OCI-LY1 (cell line): Measurements from ENCODE around the gene TIAM1.

Experiments
- H2AFZ ChIP-seq: fragments of 200-600 bp; sonication (generic), shearing (Covaris generic); 2 replicates; pipeline ENCODE4 v1.6.0; 2014; ENCODE audit warnings: antibody characterized with exemption, mild to moderate bottlenecking, low read length
- H3F3A ChIP-seq: fragments of 200-600 bp; sonication (generic), shearing (Covaris generic); 2 replicates; pipeline ENCODE4 v1.6.0; 2014; ENCODE audit warnings: mild to moderate bottlenecking, antibody characterized with exemption, low read length, moderate library complexity; ENCODE audit not compliant: insufficient read depth
- H3K27ac ChIP-seq: fragments of 200-600 bp; sonication (generic); 2 replicates; pipeline ENCODE4 v1.5.1; 2014; ENCODE audit warnings: low read length, mixed run types, mild to moderate bottlenecking, low read depth; ENCODE audit not compliant: poor library complexity, severe bottlenecking
- H3K27me3 ChIP-seq: fragments of 200-600 bp; sonication (generic); 2 replicates; pipeline ENCODE4 v1.6.0; 2014; ENCODE audit warnings: antibody characterized with exemption, mild to moderate bottlenecking, low read length, moderate library complexity; ENCODE audit not compliant: insufficient read depth
- H3K36me3 ChIP-seq: fragments of 200-600 bp; sonication (generic); 2 replicates; pipeline ENCODE4 v1.6.1; 2014; ENCODE audit warnings: mild to moderate bottlenecking, antibody characterized with exemption, low read length, moderate library complexity, mixed read lengths; ENCODE audit not compliant: insufficient read depth
- H3K4me1 ChIP-seq: fragments of 200-600 bp; sonication (generic); 2 replicates; pipeline ENCODE4 v1.5.1; 2014; ENCODE audit warnings: mild to moderate bottlenecking, low read length, moderate library complexity; ENCODE audit not compliant: insufficient read depth, severe bottlenecking
- H3K4me2 ChIP-seq: fragments of 200-600 bp; sonication (generic), shearing (Covaris generic); 2 replicates; pipeline ENCODE4 v1.6.1; 2014; ENCODE audit warnings: low read length
- H3K4me3 ChIP-seq: fragments of 200-600 bp; sonication (generic); 2 replicates; pipeline ENCODE4 v1.5.1; 2014; ENCODE audit warnings: low read length, low read depth, mild to moderate bottlenecking, mixed read lengths; ENCODE audit not compliant: poor library complexity, severe bottlenecking
- H3K79me2 ChIP-seq: fragments of 200-600 bp; shearing (Covaris generic); 2 replicates; pipeline ENCODE4 v1.6.1; 2016; ENCODE audit warnings: mixed run types, low read length, mixed read lengths; ENCODE audit not compliant: insufficient read depth
- H3K9ac ChIP-seq: fragments of 200-600 bp; sonication (generic), shearing (Covaris generic); 2 replicates; pipeline ENCODE4 v1.6.1; 2014; ENCODE audit warnings: mild to moderate bottlenecking, low read length, mixed read lengths
- H3K9me2 ChIP-seq: fragments of 200-600 bp; sonication (generic), shearing (Covaris generic); 2 replicates; pipeline ENCODE4 v1.6.1; 2014; ENCODE audit warnings: low read depth, mild to moderate bottlenecking, low read length, mixed read lengths
- H3K9me3 ChIP-seq: fragments of 200-600 bp; shearing (Covaris generic); 2 replicates; pipeline ENCODE4 v1.6.1; 2014; ENCODE audit warnings: low read length, mixed read lengths
- H4K20me1 ChIP-seq: fragments of 200-600 bp; sonication (generic), shearing (Covaris generic); 2 replicates; pipeline ENCODE4 v1.6.0; 2016; ENCODE audit warnings: mild to moderate bottlenecking, low read length; ENCODE audit not compliant: insufficient read depth
- EZH2 ChIP-seq: fragments of 200-600 bp; sonication (generic), shearing (Covaris generic); IDR thresholded peaks from 2 replicates; pipeline ENCODE4 v1.8.0; 2017; ENCODE audit warnings: borderline replicate concordance, mixed run types, mild to moderate bottlenecking, antibody characterized with exemption, low read length, moderate library complexity, mixed read lengths
- TF ChIP-seq, protein P1 (sequence below): fragments of 200-600 bp; sonication (generic), shearing (Covaris generic); IDR thresholded peaks from 2 replicates; pipeline ENCODE4 v1.5.1; 2017; ENCODE audit warnings: mild to moderate bottlenecking, antibody characterized with exemption, low read length, moderate library complexity, mixed read lengths

The TIAM1 gene

DNA sequence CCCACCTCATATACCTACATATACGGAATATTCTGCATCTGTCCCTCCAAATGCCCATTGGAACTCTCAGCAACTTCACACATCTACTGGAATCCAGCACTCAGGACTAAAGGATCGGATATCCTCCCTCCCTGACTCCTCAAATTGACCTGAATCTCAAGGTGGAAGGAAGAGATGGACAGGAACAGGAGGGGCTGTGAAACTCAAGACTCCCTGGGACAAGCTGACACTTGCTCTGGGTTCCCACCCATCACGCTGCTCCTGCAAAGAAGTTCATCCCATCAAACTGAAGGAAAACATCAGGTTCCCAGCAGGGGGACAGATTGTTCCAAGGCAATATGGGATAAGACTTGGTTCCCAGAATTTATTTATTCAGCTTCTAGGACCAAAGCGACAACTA, 30.3 kb upstream of the TIAM1 start:
- H3K27ac ChIP-seq, result no peak overlapping the region
- no peaks in the 10 kb centered on the region for H4K20me1 ChIP-seq
- no peaks in the 10 kb centered on the region for H3F3A ChIP-seq
- H3K4me1 ChIP-seq, result no peaks in the 10 kb centered on the region
- H3K36me3 ChIP-seq, result no peaks in the 10 kb centered on the region
- no peak overlapping the region for H2AFZ ChIP-seq
- H3K9me3 ChIP-seq, result no peaks in the 10 kb centered on the region
- H3K79me2 ChIP-seq, result no peaks in the 10 kb centered on the region
- no peak overlapping the region for H3K9ac ChIP-seq
- H3K4me2 ChIP-seq, result no peak overlapping the region
- no peaks in the 10 kb centered on the region for H3K27me3 ChIP-seq
- H3K4me3 ChIP-seq, result no peak overlapping the region
- TF ChIP-seq EZH2, result no peak
- TF ChIP-seq, protein P1, sequence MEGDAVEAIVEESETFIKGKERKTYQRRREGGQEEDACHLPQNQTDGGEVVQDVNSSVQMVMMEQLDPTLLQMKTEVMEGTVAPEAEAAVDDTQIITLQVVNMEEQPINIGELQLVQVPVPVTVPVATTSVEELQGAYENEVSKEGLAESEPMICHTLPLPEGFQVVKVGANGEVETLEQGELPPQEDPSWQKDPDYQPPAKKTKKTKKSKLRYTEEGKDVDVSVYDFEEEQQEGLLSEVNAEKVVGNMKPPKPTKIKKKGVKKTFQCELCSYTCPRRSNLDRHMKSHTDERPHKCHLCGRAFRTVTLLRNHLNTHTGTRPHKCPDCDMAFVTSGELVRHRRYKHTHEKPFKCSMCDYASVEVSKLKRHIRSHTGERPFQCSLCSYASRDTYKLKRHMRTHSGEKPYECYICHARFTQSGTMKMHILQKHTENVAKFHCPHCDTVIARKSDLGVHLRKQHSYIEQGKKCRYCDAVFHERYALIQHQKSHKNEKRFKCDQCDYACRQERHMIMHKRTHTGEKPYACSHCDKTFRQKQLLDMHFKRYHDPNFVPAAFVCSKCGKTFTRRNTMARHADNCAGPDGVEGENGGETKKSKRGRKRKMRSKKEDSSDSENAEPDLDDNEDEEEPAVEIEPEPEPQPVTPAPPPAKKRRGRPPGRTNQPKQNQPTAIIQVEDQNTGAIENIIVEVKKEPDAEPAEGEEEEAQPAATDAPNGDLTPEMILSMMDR, result no peak
- H3K9me2 ChIP-seq, result no peaks in the 10 kb centered on the region

DNA sequence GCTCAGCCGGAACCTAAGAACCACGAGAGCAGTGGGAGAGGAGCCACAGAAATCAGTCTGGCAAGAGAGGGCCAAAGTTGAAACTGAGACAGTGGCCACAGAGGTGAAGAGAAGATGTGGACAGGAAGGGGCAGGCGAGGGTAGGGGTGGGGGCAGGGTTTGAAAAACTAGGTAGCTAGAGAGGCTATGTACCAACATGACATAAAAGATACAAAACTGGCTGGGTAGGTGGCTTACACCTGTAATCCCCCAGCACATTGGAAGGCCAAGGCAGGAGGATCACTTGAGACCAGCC, 28.4 kb upstream of the TIAM1 start:
- Histone ChIP-seq H3K36me3 (no peaks in the 10 kb centered on the region), H3K9ac (no peak overlapping the region), H3F3A (no peaks in the 10 kb centered on the region), H3K9me2 (no peaks in the 10 kb centered on the region), H2AFZ (no peak overlapping the region), H3K79me2 (no peaks in the 10 kb centered on the region), H3K4me3 (no peak overlapping the region), H4K20me1 (no peaks in the 10 kb centered on the region), H3K9me3 (no peaks in the 10 kb centered on the region), H3K27ac (no peak overlapping the region), H3K4me2 (no peak overlapping the region), H3K4me1 (no peaks in the 10 kb centered on the region), H3K27me3 (no peaks in the 10 kb centered on the region)
- TF ChIP-seq, protein P1, result no peak
- TF ChIP-seq EZH2, result no peak

DNA sequence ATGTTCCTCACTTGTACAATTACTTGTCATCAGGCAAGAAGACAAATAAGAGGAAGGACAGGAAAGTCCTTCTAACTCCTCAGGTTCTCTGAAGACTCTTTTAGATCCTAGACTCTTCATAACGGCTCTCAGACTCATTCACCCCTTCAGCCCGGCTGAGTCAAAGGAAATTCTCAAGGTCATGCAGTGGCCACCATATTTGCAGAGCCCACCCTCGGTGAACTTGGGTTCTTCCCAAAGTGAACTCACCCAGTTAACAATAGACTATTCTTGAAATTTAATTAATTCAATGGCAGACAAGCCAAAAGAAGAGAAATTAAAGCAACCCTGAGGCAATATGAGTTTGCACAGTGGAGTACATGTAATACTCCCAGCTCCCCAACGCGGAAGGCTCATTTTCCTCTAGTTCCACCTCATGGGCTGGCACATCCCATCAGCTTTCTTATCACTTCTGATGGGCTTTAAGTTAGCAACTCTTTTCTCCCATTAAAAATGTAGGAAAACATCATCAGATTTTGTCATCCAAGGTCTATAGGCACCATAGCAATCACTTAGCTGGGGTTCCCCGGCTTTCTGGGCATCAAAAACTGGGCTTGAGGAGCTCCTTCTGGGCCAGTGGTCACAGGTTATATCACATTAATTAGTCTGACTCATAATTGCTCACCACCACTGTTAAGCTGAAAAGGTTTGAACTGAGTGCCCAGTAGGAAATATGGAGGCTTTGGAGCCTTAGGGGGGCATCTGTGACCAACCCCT, 27.8 kb upstream of the TIAM1 start:
- Histone ChIP-seq H3K27me3 (no peaks in the 10 kb centered on the region), H3K9me2 (no peaks in the 10 kb centered on the region), H3K27ac (no peak overlapping the region), H3K79me2 (no peaks in the 10 kb centered on the region), H4K20me1 (no peaks in the 10 kb centered on the region), H3K9ac (no peak overlapping the region), H3F3A (no peaks in the 10 kb centered on the region), H3K4me2 (no peak overlapping the region), H3K36me3 (no peaks in the 10 kb centered on the region), H3K4me1 (no peaks in the 10 kb centered on the region), H3K4me3 (no peak overlapping the region), H3K9me3 (no peaks in the 10 kb centered on the region), H2AFZ (no peak overlapping the region)
- TF ChIP-seq EZH2, result no peak
- TF ChIP-seq, protein P1, result no peak
